CD14-positive monocyte (primary cell): ENCODE results near the gene ACBD3. TPM values are rescaled to one million over a fixed set of nuclear protein-coding genes. Genes with fewer than 3 reads are reported as not detected.

Experiments
- DNase-seq, 3 donors: peaks; one replicate each; pipeline ENCODE4 v3.0.0-alpha.2; 2011 to 2022
- H2AFZ ChIP-seq: 2 replicates; pipeline ENCODE4 v1.6.0; 2012; ENCODE audit warnings: mild to moderate bottlenecking, low read depth, low read length, inconsistent platforms; ENCODE audit not compliant: insufficient read depth, poor library complexity, severe bottlenecking
- H3K27ac ChIP-seq, 2 donors: 1 replicate in 1 of 2; 2 replicates in 1 of 2; pipeline ENCODE4 v1.5.1; 2012 to 2013; ENCODE audit warnings: low read length in 2 of 2, control low read depth in 1 of 2, inconsistent platforms in 1 of 2, low read depth in 1 of 2, mild to moderate bottlenecking in 1 of 2
- H3K27me3 ChIP-seq, 2 donors: one replicate each; pipeline versions ENCODE4 v1.6.0 to v1.6.1; 2011 to 2013; ENCODE audit warnings: low read length in 2 of 2; ENCODE audit not compliant: control insufficient read depth in 2 of 2, insufficient read depth in 2 of 2
- H3K36me3 ChIP-seq, 2 donors: replicated peaks in 1 of 2; 1 replicate in 1 of 2; 2 replicates in 1 of 2; pipeline versions ENCODE4 v1.5.1 to v1.6.1; 2012 to 2013; ENCODE audit warnings: low read length in 2 of 2, control low read depth in 1 of 2, inconsistent platforms in 1 of 2, mild to moderate bottlenecking in 1 of 2; ENCODE audit not compliant: insufficient read depth in 2 of 2, control insufficient read depth in 1 of 2
- H3K4me1 ChIP-seq, 2 donors: 1 replicate in 1 of 2; 2 replicates in 1 of 2; pipeline versions ENCODE4 v1.5.1 to v1.6.1; 2012 to 2013; ENCODE audit warnings: low read length in 2 of 2, control low read depth in 1 of 2, inconsistent platforms in 1 of 2, mild to moderate bottlenecking in 1 of 2, moderate library complexity in 1 of 2; ENCODE audit not compliant: insufficient read depth in 2 of 2, control insufficient read depth in 1 of 2
- H3K4me2 ChIP-seq: replicated peaks from 2 replicates; pipeline ENCODE3; 2012; ENCODE audit warnings: low read length, moderate library complexity, mild to moderate bottlenecking; ENCODE audit not compliant: poor library complexity, severe bottlenecking; ENCODE audit errors: extremely low read depth
- H3K4me3 ChIP-seq, 3 experiments: fragments of 200-600 bp in 1 of 3; sonication (generic) in 1 of 3; replicated peaks in 1 of 3; 1 replicate in 2 of 3; 2 replicates in 1 of 3; pipeline ENCODE4 v1.5.1; 2011 to 2013; ENCODE audit warnings: low read length in 3 of 3, mild to moderate bottlenecking in 3 of 3, control low read depth in 2 of 3, low read depth in 2 of 3, inconsistent platforms in 1 of 3, moderate library complexity in 1 of 3
- H3K79me2 ChIP-seq: 2 replicates; pipeline ENCODE4 v1.6.0; 2012; ENCODE audit warnings: mild to moderate bottlenecking, control low read depth, inconsistent platforms, low read length, moderate library complexity; ENCODE audit not compliant: insufficient read depth
- H3K9ac ChIP-seq: 2 replicates; pipeline ENCODE4 v1.6.0; 2017; ENCODE audit warnings: low read length, mild to moderate bottlenecking; ENCODE audit not compliant: insufficient read depth, poor library complexity, severe bottlenecking
- H3K9me3 ChIP-seq, 2 donors: replicated peaks in 1 of 2; 1 replicate in 1 of 2; 2 replicates in 1 of 2; pipeline versions ENCODE4 v1.5.1 to v1.6.1; 2012 to 2013; ENCODE audit warnings: low read length in 2 of 2, control low read depth in 1 of 2; ENCODE audit not compliant: control insufficient read depth in 1 of 2, insufficient read depth in 1 of 2
- H4K20me1 ChIP-seq: 2 replicates; pipeline ENCODE4 v1.6.0; 2012; ENCODE audit warnings: mild to moderate bottlenecking, low read length, control low read depth, moderate library complexity; ENCODE audit not compliant: insufficient read depth
- H3K27ac Mint-ChIP-seq, 7 donors: one replicate each; pipeline ENCODE4 v1.8.0; 2020; ENCODE audit warnings: mild to moderate bottlenecking in 7 of 7, mixed read lengths in 7 of 7, moderate library complexity in 6 of 7, inconsistent platforms in 2 of 7
- H3K27me3 Mint-ChIP-seq, 3 donors: one replicate each; pipeline ENCODE4 v1.8.0; 2021 to 2022; ENCODE audit warnings: low read depth in 3 of 3, mild to moderate bottlenecking in 3 of 3, mixed read lengths in 3 of 3, moderate library complexity in 3 of 3, inconsistent platforms in 1 of 3
- H3K36me3 Mint-ChIP-seq, 2 donors: one replicate each; pipeline ENCODE4 v1.8.0; 2020; ENCODE audit warnings: mixed read lengths in 2 of 2, inconsistent platforms in 1 of 2, mild to moderate bottlenecking in 1 of 2
- H3K4me1 Mint-ChIP-seq: one replicate; pipeline ENCODE4 v1.8.0; 2020; ENCODE audit warnings: mild to moderate bottlenecking, mixed read lengths
- H3K4me3 Mint-ChIP-seq, 2 donors: one replicate each; pipeline ENCODE4 v1.8.0; 2020; ENCODE audit warnings: mild to moderate bottlenecking in 2 of 2, mixed read lengths in 2 of 2, moderate library complexity in 1 of 2
- H3K9me3 Mint-ChIP-seq, 7 donors: one replicate each; pipeline ENCODE4 v1.8.0; 2020 to 2022; ENCODE audit warnings: mixed read lengths in 7 of 7, mild to moderate bottlenecking in 6 of 7, moderate library complexity in 6 of 7, inconsistent platforms in 2 of 7
- WGBS: methylation state at CpG from one replicate; pipeline ENCODE4 v1.1.5; 2013; ENCODE audit warnings: missing lambda C conversion rate; ENCODE audit not compliant: insufficient coverage; 5-methylcytosine and 5-hydroxymethylcytosine counted together
- intact Hi-C, 2 donors: fragments of 100-400 bp; cut with micrococcal nuclease; formaldehyde crosslinking; loops; one replicate each; pipeline versions ENCODE4 v1.15.0 to v1.15.1; 2023
- polyA plus RNA-seq, 3 donors: library from polyadenylated mRNA; depleted of rRNA in 1 of 3; unstranded in 2 of 3; stranded (reverse) in 1 of 3; fragments of 300-500 nt in 2 of 3; fragments of >200 nt in 1 of 3; fragmentation: Illumina TruSeq in 2 of 3; gene quantifications; 1 replicate in 2 of 3; 2 replicates in 1 of 3; pipeline ENCODE4 v1.2.3, GENCODE V29; 2012 to 2021
- TF ChIP-seq, protein P1 (sequence below): fragments of 200-600 bp; IDR thresholded peaks from one replicate; pipeline ENCODE4 v1.8.0; 2022; ENCODE audit warnings: antibody characterized with exemption, mild to moderate bottlenecking

ACBD3 gene
- polyA plus RNA-seq, 3 donors = 7.0 to 16.3 (median 11.4) TPM

DNA sequence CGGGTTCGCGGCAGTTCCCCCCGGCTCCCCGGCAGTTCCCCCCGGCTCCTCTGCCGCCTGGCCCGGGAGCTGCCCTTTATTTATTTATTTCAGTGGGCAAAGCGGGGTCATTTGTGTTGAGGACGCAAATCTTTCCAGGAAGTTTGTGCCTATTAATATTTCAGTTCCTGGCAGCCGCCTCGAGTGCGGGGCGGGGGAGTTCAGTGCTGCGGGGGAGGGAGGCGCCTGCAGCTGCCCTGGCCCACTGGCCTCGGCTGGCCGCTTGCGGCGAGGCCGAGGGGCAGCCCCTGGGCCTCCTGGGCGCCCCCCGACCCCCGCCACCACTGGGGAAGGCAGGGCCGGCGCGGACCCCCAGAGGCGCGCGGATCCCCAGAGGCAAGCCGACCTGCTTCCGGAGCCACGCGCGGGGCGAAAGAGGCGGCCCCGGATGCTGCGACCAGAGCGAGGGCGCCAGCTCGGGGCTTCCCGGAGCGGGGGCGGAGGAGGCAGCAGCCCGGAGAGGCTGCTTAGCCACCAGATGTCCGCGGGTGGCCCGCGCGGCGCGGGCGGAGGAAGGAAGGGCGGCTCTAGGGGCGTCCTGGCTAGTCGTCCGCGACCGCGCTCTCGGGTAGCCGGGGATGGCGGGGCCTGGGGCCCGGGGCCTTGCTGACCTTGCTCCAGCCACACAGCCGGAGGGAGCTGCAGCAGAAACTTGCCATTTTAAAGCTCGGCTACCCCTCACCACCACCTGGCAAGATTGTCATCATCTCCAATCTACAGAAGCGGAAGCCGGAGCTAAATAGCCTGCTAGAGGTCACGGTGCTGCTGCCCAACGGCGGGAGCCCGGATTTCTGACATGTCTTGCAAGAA is 76.1 kb downstream of the ACBD3 start:
- TF ChIP-seq, protein P1, sequence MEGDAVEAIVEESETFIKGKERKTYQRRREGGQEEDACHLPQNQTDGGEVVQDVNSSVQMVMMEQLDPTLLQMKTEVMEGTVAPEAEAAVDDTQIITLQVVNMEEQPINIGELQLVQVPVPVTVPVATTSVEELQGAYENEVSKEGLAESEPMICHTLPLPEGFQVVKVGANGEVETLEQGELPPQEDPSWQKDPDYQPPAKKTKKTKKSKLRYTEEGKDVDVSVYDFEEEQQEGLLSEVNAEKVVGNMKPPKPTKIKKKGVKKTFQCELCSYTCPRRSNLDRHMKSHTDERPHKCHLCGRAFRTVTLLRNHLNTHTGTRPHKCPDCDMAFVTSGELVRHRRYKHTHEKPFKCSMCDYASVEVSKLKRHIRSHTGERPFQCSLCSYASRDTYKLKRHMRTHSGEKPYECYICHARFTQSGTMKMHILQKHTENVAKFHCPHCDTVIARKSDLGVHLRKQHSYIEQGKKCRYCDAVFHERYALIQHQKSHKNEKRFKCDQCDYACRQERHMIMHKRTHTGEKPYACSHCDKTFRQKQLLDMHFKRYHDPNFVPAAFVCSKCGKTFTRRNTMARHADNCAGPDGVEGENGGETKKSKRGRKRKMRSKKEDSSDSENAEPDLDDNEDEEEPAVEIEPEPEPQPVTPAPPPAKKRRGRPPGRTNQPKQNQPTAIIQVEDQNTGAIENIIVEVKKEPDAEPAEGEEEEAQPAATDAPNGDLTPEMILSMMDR = no peak
- Histone ChIP-seq H3K9ac (peak overlapping the region; percentile 72), H3K9me3 (no peaks in the 10 kb centered on the region), H3K4me3 (peak overlapping the region; percentile 49 to 83 (median 71)), H4K20me1 (no peaks in the 10 kb centered on the region), H3K4me1 (peaks cover 15 to 22% of the 10 kb centered on the region in 2 donors), H2AFZ (peak overlapping the region; percentile 95), H3K4me2 (peak overlapping the region; percentile 97), H3K27ac (peak overlapping the region; percentile 33 to 68), H3K27me3 (no peaks in the 10 kb centered on the region), H3K79me2 (no peaks in the 10 kb centered on the region), H3K36me3 (no peaks in the 10 kb centered on the region)
- H3K4me3 Mint-ChIP-seq = peak overlapping the region; percentile 84 to 90
- WGBS = 0% methylated on average over 65 of the region's 73 CpGs
- H3K27me3 Mint-ChIP-seq = peaks cover 2 to 4% (median 4%) of the 10 kb centered on the region in 3 donors
- H3K27ac Mint-ChIP-seq = peak overlapping the region in 4 of 7 donors; percentile 36 to 88 (median 64)
- peak; percentile 32 to 54 (median 40) for DNase-seq
- intact Hi-C loops = loop anchor here in 1 of 2 donors (2.0 to 10.0 kb wide), 2 partner anchors 14 to 406 kb away; no protein-coding TSS in a partner anchor
- H3K4me1 Mint-ChIP-seq = peaks cover 17% of the 10 kb centered on the region
- H3K9me3 Mint-ChIP-seq = peaks cover 0 to 3% (median 0%) of the 10 kb centered on the region in 7 donors
- H3K36me3 Mint-ChIP-seq = no peaks in the 10 kb centered on the region

DNA sequence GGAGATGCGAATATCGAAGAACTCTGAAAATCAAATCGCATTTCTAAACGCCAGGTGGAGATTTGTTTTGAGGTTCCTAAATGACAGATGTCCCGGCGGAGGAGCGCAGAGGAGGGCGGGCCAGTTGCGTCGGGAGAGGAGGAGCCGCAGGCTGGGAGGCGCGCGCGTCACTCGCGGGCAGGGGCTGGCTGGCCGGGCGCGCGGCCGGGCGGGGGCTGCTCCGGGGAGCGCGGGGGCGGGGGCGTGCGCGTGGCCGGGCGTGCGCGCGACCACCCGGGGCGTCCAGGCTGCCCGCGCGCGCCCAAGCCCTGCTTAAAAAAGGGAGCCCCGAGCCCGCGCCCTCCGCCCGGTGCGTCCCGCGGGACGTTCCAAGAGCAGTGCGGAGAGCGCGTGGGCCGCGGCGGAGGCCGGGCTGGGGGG is 76.7 kb downstream of the ACBD3 start:
- H3K4me3 Mint-ChIP-seq = peak overlapping the region; percentile 98 to 99
- H3K4me1 Mint-ChIP-seq = peaks cover 17% of the 10 kb centered on the region
- TF ChIP-seq, protein P1 = no peak
- Histone ChIP-seq H3K27me3 (no peaks in the 10 kb centered on the region), H3K4me3 (peak overlapping the region; percentile 49 to 83 (median 71)), H2AFZ (peak overlapping the region; percentile 95), H3K9me3 (no peaks in the 10 kb centered on the region), H3K36me3 (no peaks in the 10 kb centered on the region), H3K4me2 (peak overlapping the region; percentile 97), H3K27ac (peak overlapping the region in 1 of 2 donors; percentile 68), H4K20me1 (no peaks in the 10 kb centered on the region), H3K4me1 (peaks cover 15 to 22% of the 10 kb centered on the region in 2 donors), H3K9ac (peak overlapping the region; percentile 72), H3K79me2 (no peaks in the 10 kb centered on the region)
- peaks cover 2 to 5% (median 4%) of the 10 kb centered on the region in 3 donors for H3K27me3 Mint-ChIP-seq
- intact Hi-C loops = loop anchor here in 1 of 2 donors (2.0 to 10.0 kb wide), 2 partner anchors 15 to 405 kb away; no protein-coding TSS in a partner anchor
- DNase-seq = peak; percentile 56 to 70 (median 68)
- under 1% methylated on average over 56 of the region's 57 CpGs for WGBS
- H3K36me3 Mint-ChIP-seq = no peaks in the 10 kb centered on the region
- peaks cover 0 to 2% (median 0%) of the 10 kb centered on the region in 7 donors for H3K9me3 Mint-ChIP-seq
- peak overlapping the region; percentile 31 to 88 (median 81) for H3K27ac Mint-ChIP-seq
